GM23338 (cell line): ENCODE measurements around the gene BOK. TPM values are rescaled to one million over a fixed set of nuclear protein-coding genes. Genes with fewer than 3 reads are reported as not detected.

Experiments
- ATAC-seq: fragments of 200-7000 bp; cut with Tn5 transposase; 3 replicates; pipeline ENCODE4 v1.9.1; 2020
- DNase-seq: peaks from one replicate; pipeline ENCODE4 v3.0.0-alpha.2; 2015; ENCODE audit warnings: low spot score
- H2AFZ ChIP-seq: fragments of 200-600 bp; sonication (generic); 2 replicates; pipeline ENCODE4 v1.8.0; 2016; ENCODE audit warnings: antibody characterized with exemption, mild to moderate bottlenecking, moderate library complexity
- H3F3A ChIP-seq: fragments of 200-600 bp; sonication (generic); replicated peaks from 2 replicates; pipeline ENCODE4 v1.8.0; 2017; ENCODE audit warnings: antibody characterized with exemption, mixed run types, low read depth
- H3K27ac ChIP-seq: fragments of 200-600 bp; sonication (generic); 2 replicates; pipeline ENCODE4 v1.6.1; 2016; ENCODE audit warnings: low read depth
- H3K27me3 ChIP-seq: fragments of 200-600 bp; sonication (generic); 2 replicates; pipeline ENCODE4 v1.8.0; 2016; ENCODE audit warnings: mild to moderate bottlenecking, mixed run types, moderate library complexity; ENCODE audit not compliant: insufficient read depth
- H3K36me3 ChIP-seq: fragments of 200-600 bp; sonication (generic); 2 replicates; pipeline ENCODE4 v1.8.0; 2016; ENCODE audit warnings: mild to moderate bottlenecking; ENCODE audit not compliant: insufficient read depth
- H3K4me1 ChIP-seq: fragments of 200-600 bp; sonication (generic); 2 replicates; pipeline ENCODE4 v1.8.0; 2016; ENCODE audit warnings: mild to moderate bottlenecking, moderate library complexity; ENCODE audit not compliant: insufficient read depth
- H3K4me2 ChIP-seq: fragments of 200-600 bp; sonication (generic); 2 replicates; pipeline ENCODE4 v1.7.1; 2017; ENCODE audit warnings: mixed run types
- H3K4me3 ChIP-seq: fragments of 200-600 bp; sonication (generic); 2 replicates; pipeline ENCODE4 v1.6.1; 2016; ENCODE audit warnings: mixed run types
- H3K79me2 ChIP-seq: fragments of 200-600 bp; sonication (generic); replicated peaks from 2 replicates; pipeline ENCODE4 v1.8.0; 2017; ENCODE audit warnings: mild to moderate bottlenecking; ENCODE audit not compliant: insufficient read depth
- H3K9me2 ChIP-seq: fragments of 200-600 bp; sonication (generic); 2 replicates; pipeline ENCODE4 v1.8.0; 2017; ENCODE audit not compliant: insufficient read depth
- H4K20me1 ChIP-seq: fragments of 200-600 bp; sonication (generic); replicated peaks from 2 replicates; pipeline ENCODE4 v1.8.0; 2017; ENCODE audit warnings: mild to moderate bottlenecking; ENCODE audit not compliant: insufficient read depth
- H3K27ac Mint-ChIP-seq: 2 replicates; pipeline ENCODE4 v1.8.0; 2020; ENCODE audit warnings: inconsistent platforms, mild to moderate bottlenecking, moderate library complexity, mixed read lengths
- H3K27me3 Mint-ChIP-seq: 3 replicates; pipeline ENCODE4 v1.8.0; 2022; ENCODE audit warnings: low read depth, mild to moderate bottlenecking, moderate library complexity, mixed read lengths, inconsistent platforms; ENCODE audit not compliant: insufficient read depth, poor library complexity
- H3K36me3 Mint-ChIP-seq: 3 replicates; pipeline ENCODE4 v1.8.0; 2021; ENCODE audit warnings: low read depth, mild to moderate bottlenecking, inconsistent platforms, moderate library complexity, mixed read lengths
- H3K4me1 Mint-ChIP-seq: 3 replicates; pipeline ENCODE4 v1.8.0; 2020; ENCODE audit warnings: mild to moderate bottlenecking, inconsistent platforms, mixed read lengths
- H3K4me3 Mint-ChIP-seq: 3 replicates; pipeline ENCODE4 v1.8.0; 2021; ENCODE audit warnings: moderate library complexity, mild to moderate bottlenecking, inconsistent platforms, mixed read lengths
- H3K9me3 Mint-ChIP-seq: 3 replicates; pipeline ENCODE4 v1.8.0; 2020; ENCODE audit warnings: moderate library complexity, mild to moderate bottlenecking, inconsistent platforms, mixed read lengths
- EZH2 ChIP-seq: fragments of 200-600 bp; sonication (generic); IDR thresholded peaks from one replicate; pipeline ENCODE4 v1.8.0; 2017; ENCODE audit warnings: antibody characterized with exemption, mild to moderate bottlenecking, low read depth; ENCODE audit not compliant: unreplicated experiment
- EZH2phosphoT487 ChIP-seq: fragments of 200-600 bp; sonication (generic); IDR thresholded peaks from one replicate; pipeline ENCODE4 v1.8.1; 2018; ENCODE audit warnings: antibody characterized with exemption; ENCODE audit not compliant: unreplicated experiment
- JUNB ChIP-seq: IDR thresholded peaks from one replicate; pipeline ENCODE4 v1.6.1; 2016; ENCODE audit warnings: antibody characterized with exemption; ENCODE audit not compliant: unreplicated experiment
- NANOG ChIP-seq: IDR thresholded peaks from 2 replicates; pipeline ENCODE4 v1.6.1; 2016; ENCODE audit warnings: antibody characterized with exemption, borderline replicate concordance
- POLR2AphosphoS5 ChIP-seq: IDR thresholded peaks from 2 replicates; pipeline ENCODE4 v1.6.1; 2016; ENCODE audit warnings: antibody characterized with exemption, low read depth
- STAT1 ChIP-seq: IDR thresholded peaks from one replicate; pipeline ENCODE4 v1.6.1; 2016; ENCODE audit warnings: antibody characterized with exemption; ENCODE audit not compliant: unreplicated experiment
- ZNF114 ChIP-seq: fragments of 250-450 bp; sonication (Bioruptor Pico); IDR thresholded peaks from 2 replicates; pipeline ENCODE4 v1.5.0; 2020; ENCODE audit warnings: mild to moderate bottlenecking, moderate library complexity
- ZNF331 ChIP-seq: fragments of 250-450 bp; sonication (Bioruptor Pico); IDR thresholded peaks from 2 replicates; pipeline ENCODE4 v1.5.0; 2020; ENCODE audit warnings: low read depth, mild to moderate bottlenecking, moderate library complexity
- polyA plus RNA-seq: library from polyadenylated mRNA; unstranded; fragments of >200 nt; fragmentation: Nextera tagmentation; extraction: Ambion mirVana; gene quantifications from 2 replicates; pipeline ENCODE4 v1.2.1, GENCODE V29; 2016
- total RNA-seq: library from RNA; depleted of rRNA; stranded (reverse); fragments of >200 nt; shearing (Covaris generic); gene quantifications from 2 replicates; pipeline ENCODE4 v1.2.3, GENCODE V29; 2014
- TF ChIP-seq, protein P1 (sequence below): IDR thresholded peaks from 2 replicates; pipeline ENCODE4 v1.6.1; 2016; ENCODE audit warnings: antibody characterized with exemption
- TF ChIP-seq, protein P2 (sequence below): IDR thresholded peaks from one replicate; pipeline ENCODE4 v1.6.1; 2018; ENCODE audit warnings: antibody characterized with exemption; ENCODE audit not compliant: unreplicated experiment
- TF ChIP-seq, protein P3 (sequence below): fragments of 250-450 bp; sonication (Bioruptor Pico); IDR thresholded peaks from 2 replicates; pipeline ENCODE4 v1.5.0; 2020; ENCODE audit warnings: mild to moderate bottlenecking, moderate library complexity
- TF ChIP-seq, protein P4 (sequence below), 2 experiments: fragments of 200-600 bp in 1 of 2; sonication (generic) in 1 of 2; conservative IDR thresholded peaks; 2 replicates each; pipeline versions ENCODE4 v1.5.1 to v1.6.1; 2016 to 2017; ENCODE audit warnings: antibody characterized with exemption in 2 of 2, low read depth in 2 of 2, mild to moderate bottlenecking in 2 of 2, moderate library complexity in 1 of 2

The BOK gene
- total and polyA plus RNA-seq, 2 experiments from 2014 or later = 13.5 to 36.7 TPM

DNA sequence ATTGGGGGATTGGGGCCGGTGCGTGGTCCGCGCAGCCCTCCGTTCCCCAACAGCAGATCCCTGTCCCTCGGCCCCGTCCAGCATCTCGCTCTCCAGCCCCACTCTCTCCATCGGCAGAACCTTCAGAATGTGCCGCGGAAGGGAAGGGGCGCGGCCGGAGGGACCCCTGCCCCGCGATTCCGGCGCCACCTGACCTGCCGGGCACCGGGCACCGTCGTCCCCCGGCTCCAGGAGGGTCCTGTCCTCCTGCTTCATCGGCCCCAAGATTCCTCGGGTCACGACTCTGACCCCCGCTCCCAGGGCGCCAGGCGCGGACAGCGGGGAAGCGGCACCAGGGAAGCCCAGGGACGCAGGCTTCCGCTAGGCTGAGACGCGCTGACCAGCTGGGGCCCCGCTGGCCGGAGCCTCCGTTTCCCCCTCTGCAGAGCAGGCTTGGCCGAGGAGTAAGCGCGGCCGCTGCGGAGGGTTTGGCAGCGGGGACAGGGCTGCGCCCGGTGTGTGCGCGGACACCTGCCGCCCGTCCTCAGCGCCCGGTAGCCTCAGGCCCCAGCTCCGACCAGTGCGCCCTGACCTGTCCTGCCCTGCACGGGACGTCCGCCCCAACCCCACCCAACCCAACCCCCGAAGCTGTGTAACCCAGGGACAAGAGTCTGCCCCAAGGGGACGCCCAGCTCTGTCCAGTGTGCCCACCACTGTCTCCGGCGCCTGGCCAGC is 16.8 kb upstream of the BOK start (continued):
- no peak for TF ChIP-seq EZH2

DNA sequence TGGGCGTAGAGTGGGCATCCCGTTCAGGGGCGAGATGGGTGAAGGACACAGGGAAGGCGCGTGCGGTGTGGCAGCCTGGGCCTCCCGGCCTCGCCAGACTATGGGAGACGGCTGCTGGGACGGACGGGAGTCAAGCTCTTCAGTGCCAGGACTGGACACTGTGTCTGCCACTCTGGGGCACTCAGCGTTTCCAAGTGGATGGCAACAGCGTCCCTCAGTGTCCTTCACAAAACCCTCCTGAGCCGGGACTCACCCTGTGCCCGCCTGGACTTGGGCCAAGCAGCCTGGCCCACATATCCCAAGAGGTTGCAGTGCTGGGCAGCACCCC is 16.3 kb upstream of the BOK start:
- Mint-ChIP-seq H3K27ac (no peak overlapping the region), H3K36me3 (no peaks in the 10 kb centered on the region; the same call in 2 of the 3 replicates), H3K4me1 (peaks cover 16% of the 10 kb centered on the region), H3K4me3 (peak overlapping the region; percentile 34; the same call in 1 of the 3 replicates), H3K9me3 (no peaks in the 10 kb centered on the region), H3K27me3 (peaks cover 39% of the 10 kb centered on the region)
- no peak overlapping the region for H3K27ac ChIP-seq
- DNase-seq (no peak), ATAC-seq (no peak)
- peak overlapping the region; percentile 88; the same call in 1 of the 2 replicates for H3K4me2 ChIP-seq
- no peaks in the 10 kb centered on the region for H4K20me1 ChIP-seq
- no peaks in the 10 kb centered on the region; the same call in 1 of the 2 replicates for H3F3A ChIP-seq
- H3K4me1 ChIP-seq = peaks cover 10% of the 10 kb centered on the region; the same call in 1 of the 2 replicates
- H3K4me3 ChIP-seq = peak overlapping the region; percentile 72; the same call in 1 of the 2 replicates
- no peaks in the 10 kb centered on the region for H3K79me2 ChIP-seq
- H3K36me3 ChIP-seq = no peaks in the 10 kb centered on the region
- no peak overlapping the region for H2AFZ ChIP-seq
- no peaks in the 10 kb centered on the region for H3K9me2 ChIP-seq
- peaks cover 41% of the 10 kb centered on the region for H3K27me3 ChIP-seq
- TF ChIP-seq, protein P1, sequence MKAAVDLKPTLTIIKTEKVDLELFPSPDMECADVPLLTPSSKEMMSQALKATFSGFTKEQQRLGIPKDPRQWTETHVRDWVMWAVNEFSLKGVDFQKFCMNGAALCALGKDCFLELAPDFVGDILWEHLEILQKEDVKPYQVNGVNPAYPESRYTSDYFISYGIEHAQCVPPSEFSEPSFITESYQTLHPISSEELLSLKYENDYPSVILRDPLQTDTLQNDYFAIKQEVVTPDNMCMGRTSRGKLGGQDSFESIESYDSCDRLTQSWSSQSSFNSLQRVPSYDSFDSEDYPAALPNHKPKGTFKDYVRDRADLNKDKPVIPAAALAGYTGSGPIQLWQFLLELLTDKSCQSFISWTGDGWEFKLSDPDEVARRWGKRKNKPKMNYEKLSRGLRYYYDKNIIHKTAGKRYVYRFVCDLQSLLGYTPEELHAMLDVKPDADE = no peak
- TF ChIP-seq, protein P2, sequence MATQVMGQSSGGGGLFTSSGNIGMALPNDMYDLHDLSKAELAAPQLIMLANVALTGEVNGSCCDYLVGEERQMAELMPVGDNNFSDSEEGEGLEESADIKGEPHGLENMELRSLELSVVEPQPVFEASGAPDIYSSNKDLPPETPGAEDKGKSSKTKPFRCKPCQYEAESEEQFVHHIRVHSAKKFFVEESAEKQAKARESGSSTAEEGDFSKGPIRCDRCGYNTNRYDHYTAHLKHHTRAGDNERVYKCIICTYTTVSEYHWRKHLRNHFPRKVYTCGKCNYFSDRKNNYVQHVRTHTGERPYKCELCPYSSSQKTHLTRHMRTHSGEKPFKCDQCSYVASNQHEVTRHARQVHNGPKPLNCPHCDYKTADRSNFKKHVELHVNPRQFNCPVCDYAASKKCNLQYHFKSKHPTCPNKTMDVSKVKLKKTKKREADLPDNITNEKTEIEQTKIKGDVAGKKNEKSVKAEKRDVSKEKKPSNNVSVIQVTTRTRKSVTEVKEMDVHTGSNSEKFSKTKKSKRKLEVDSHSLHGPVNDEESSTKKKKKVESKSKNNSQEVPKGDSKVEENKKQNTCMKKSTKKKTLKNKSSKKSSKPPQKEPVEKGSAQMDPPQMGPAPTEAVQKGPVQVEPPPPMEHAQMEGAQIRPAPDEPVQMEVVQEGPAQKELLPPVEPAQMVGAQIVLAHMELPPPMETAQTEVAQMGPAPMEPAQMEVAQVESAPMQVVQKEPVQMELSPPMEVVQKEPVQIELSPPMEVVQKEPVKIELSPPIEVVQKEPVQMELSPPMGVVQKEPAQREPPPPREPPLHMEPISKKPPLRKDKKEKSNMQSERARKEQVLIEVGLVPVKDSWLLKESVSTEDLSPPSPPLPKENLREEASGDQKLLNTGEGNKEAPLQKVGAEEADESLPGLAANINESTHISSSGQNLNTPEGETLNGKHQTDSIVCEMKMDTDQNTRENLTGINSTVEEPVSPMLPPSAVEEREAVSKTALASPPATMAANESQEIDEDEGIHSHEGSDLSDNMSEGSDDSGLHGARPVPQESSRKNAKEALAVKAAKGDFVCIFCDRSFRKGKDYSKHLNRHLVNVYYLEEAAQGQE = no peak
- no peak for TF ChIP-seq ZNF331 (CRISPR knock-in tag)
- TF ChIP-seq ZNF114 (CRISPR knock-in tag) = no peak
- TF ChIP-seq JUNB = no peak
- TF ChIP-seq STAT1 = no peak
- no peak for TF ChIP-seq NANOG
- TF ChIP-seq POLR2AphosphoS5 = no peak
- no peak for TF ChIP-seq EZH2phosphoT487
- TF ChIP-seq EZH2 = no peak
- TF ChIP-seq, protein P3, sequence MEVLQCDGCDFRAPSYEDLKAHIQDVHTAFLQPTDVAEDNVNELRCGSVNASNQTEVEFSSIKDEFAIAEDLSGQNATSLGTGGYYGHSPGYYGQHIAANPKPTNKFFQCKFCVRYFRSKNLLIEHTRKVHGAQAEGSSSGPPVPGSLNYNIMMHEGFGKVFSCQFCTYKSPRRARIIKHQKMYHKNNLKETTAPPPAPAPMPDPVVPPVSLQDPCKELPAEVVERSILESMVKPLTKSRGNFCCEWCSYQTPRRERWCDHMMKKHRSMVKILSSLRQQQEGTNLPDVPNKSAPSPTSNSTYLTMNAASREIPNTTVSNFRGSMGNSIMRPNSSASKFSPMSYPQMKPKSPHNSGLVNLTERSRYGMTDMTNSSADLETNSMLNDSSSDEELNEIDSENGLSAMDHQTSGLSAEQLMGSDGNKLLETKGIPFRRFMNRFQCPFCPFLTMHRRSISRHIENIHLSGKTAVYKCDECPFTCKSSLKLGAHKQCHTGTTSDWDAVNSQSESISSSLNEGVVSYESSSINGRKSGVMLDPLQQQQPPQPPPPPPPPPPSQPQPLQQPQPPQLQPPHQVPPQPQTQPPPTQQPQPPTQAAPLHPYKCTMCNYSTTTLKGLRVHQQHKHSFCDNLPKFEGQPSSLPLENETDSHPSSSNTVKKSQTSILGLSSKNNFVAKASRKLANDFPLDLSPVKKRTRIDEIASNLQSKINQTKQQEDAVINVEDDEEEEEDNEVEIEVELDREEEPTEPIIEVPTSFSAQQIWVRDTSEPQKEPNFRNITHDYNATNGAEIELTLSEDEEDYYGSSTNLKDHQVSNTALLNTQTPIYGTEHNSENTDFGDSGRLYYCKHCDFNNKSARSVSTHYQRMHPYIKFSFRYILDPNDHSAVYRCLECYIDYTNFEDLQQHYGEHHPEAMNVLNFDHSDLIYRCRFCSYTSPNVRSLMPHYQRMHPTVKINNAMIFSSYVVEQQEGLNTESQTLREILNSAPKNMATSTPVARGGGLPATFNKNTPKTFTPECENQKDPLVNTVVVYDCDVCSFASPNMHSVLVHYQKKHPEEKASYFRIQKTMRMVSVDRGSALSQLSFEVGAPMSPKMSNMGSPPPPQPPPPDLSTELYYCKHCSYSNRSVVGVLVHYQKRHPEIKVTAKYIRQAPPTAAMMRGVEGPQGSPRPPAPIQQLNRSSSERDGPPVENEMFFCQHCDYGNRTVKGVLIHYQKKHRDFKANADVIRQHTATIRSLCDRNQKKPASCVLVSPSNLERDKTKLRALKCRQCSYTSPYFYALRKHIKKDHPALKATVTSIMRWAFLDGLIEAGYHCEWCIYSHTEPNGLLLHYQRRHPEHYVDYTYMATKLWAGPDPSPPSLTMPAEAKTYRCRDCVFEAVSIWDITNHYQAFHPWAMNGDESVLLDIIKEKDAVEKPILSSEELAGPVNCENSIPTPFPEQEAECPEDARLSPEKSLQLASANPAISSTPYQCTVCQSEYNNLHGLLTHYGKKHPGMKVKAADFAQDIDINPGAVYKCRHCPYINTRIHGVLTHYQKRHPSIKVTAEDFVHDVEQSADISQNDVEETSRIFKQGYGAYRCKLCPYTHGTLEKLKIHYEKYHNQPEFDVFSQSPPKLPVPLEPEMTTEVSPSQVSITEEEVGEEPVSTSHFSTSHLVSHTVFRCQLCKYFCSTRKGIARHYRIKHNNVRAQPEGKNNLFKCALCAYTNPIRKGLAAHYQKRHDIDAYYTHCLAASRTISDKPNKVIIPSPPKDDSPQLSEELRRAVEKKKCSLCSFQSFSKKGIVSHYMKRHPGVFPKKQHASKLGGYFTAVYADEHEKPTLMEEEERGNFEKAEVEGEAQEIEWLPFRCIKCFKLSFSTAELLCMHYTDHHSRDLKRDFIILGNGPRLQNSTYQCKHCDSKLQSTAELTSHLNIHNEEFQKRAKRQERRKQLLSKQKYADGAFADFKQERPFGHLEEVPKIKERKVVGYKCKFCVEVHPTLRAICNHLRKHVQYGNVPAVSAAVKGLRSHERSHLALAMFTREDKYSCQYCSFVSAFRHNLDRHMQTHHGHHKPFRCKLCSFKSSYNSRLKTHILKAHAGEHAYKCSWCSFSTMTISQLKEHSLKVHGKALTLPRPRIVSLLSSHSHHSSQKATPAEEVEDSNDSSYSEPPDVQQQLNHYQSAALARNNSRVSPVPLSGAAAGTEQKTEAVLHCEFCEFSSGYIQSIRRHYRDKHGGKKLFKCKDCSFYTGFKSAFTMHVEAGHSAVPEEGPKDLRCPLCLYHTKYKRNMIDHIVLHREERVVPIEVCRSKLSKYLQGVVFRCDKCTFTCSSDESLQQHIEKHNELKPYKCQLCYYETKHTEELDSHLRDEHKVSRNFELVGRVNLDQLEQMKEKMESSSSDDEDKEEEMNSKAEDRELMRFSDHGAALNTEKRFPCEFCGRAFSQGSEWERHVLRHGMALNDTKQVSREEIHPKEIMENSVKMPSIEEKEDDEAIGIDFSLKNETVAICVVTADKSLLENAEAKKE (CRISPR knock-in tag) = no peak
- TF ChIP-seq, protein P4, sequence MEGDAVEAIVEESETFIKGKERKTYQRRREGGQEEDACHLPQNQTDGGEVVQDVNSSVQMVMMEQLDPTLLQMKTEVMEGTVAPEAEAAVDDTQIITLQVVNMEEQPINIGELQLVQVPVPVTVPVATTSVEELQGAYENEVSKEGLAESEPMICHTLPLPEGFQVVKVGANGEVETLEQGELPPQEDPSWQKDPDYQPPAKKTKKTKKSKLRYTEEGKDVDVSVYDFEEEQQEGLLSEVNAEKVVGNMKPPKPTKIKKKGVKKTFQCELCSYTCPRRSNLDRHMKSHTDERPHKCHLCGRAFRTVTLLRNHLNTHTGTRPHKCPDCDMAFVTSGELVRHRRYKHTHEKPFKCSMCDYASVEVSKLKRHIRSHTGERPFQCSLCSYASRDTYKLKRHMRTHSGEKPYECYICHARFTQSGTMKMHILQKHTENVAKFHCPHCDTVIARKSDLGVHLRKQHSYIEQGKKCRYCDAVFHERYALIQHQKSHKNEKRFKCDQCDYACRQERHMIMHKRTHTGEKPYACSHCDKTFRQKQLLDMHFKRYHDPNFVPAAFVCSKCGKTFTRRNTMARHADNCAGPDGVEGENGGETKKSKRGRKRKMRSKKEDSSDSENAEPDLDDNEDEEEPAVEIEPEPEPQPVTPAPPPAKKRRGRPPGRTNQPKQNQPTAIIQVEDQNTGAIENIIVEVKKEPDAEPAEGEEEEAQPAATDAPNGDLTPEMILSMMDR (conservative IDR thresholded peaks at IDR 0.05; ENCODE audit: low read depth in 2 of 2) = no peak
